AG09319 (cell line): ENCODE measurements around the gene EPB41L4A.
"Not testable (repeated sequence)": the region's sequence is repeated elsewhere in the genome, so short reads cannot be mapped to it uniquely, and the experiment has no call there.

Experiments
- DNase-seq: peaks from one replicate; pipeline ENCODE4 v3.0.0-alpha.2; 2010; ENCODE audit warnings: low read depth; ENCODE audit errors: extremely low read depth
- TF ChIP-seq, protein P1 (sequence below): IDR thresholded peaks from 2 replicates; pipeline ENCODE4 v1.5.1; 2011; ENCODE audit warnings: low read depth, mild to moderate bottlenecking, inconsistent platforms, low read length, moderate library complexity

Gene EPB41L4A

DNA sequence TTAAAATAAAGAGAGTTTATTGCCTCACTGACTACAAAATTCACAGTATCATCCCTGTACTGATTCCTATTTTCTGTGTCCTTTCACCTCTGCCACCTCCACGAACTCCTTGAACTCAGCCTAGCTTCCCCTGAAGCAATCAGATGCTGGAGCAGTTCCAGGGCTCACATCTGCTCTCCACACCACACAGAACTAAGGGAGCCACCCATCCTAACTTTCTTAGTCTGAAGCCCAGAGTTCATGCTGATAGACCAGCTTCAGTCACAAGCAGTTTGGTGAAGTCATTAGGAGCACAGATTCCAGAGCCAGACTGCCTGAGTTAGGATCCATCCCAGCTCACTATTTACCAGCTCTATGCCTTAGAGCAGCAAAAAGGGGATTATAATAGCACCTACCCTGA, 15.6 kb upstream of the EPB41L4A start:
- TF ChIP-seq, protein P1, sequence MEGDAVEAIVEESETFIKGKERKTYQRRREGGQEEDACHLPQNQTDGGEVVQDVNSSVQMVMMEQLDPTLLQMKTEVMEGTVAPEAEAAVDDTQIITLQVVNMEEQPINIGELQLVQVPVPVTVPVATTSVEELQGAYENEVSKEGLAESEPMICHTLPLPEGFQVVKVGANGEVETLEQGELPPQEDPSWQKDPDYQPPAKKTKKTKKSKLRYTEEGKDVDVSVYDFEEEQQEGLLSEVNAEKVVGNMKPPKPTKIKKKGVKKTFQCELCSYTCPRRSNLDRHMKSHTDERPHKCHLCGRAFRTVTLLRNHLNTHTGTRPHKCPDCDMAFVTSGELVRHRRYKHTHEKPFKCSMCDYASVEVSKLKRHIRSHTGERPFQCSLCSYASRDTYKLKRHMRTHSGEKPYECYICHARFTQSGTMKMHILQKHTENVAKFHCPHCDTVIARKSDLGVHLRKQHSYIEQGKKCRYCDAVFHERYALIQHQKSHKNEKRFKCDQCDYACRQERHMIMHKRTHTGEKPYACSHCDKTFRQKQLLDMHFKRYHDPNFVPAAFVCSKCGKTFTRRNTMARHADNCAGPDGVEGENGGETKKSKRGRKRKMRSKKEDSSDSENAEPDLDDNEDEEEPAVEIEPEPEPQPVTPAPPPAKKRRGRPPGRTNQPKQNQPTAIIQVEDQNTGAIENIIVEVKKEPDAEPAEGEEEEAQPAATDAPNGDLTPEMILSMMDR, result no peak

DNA sequence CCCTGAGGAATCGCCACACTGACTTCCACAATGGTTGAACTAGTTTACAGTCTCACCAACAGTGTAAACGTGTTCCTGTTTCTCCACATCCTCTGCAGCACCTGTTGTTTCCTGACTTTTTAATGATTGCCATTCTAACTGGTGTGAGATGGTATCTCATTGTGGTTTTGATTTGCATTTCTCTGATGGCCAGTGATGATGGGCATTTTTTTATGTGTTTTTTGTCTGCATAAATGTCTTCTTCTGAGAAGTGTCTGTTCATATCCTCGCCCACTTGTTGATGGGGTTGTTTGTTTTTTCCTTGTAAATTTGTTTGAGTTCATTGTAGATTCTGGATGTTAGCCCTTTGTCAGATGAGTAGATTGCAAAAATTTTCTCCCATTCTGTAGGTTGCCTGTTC, 7.1 kb upstream of the EPB41L4A start:
- not testable (repeated sequence) for DNase-seq

More for the DNA sequence above, 15.6 kb upstream of the EPB41L4A start:
- no peak for DNase-seq

DNA sequence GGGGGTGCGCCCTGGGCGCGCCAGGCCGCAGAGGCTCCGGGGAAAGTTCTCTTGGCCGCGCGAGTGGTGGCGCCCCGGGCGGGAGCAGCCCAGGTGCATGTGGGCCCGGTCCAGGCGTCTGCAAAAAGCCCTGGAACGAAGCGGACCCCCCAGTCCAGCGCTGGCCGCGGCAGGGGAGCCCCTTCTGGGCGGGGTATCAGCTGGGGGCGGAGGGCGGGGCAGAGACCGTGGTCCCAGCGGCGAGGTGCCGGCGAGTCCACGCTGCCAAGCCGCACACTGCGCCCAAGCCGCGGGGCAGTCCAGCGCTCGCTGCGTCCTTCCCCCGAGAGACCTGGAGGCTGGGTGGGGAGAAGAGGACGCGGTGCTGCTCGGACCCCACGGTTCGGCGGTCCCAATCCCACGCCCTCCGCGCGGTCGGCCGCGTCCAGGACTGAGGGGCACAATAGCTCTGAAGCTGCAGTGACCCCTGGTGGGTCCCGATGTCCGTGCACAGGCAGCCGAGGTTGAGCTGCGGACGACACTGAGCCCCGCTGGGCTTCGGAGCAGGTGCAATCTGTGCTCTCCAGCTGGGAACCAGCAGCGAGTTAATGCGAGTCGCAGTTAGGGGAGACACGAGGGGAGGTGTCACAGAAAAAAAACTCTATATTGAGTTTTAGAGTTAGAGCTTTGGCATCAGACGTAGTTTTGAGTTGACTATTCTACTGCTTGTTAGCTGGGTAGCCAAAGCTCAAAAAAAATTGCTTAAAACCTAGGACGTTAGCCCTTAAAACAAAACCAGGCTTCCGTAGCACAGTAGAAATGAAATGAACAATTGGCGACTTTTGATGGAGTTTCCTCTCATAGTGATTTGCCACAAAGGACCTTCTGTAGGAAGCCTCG, 1.1 kb upstream of the EPB41L4A start:
- TF ChIP-seq, protein P1, result peak; percentile 74
- no peak for DNase-seq

DNA sequence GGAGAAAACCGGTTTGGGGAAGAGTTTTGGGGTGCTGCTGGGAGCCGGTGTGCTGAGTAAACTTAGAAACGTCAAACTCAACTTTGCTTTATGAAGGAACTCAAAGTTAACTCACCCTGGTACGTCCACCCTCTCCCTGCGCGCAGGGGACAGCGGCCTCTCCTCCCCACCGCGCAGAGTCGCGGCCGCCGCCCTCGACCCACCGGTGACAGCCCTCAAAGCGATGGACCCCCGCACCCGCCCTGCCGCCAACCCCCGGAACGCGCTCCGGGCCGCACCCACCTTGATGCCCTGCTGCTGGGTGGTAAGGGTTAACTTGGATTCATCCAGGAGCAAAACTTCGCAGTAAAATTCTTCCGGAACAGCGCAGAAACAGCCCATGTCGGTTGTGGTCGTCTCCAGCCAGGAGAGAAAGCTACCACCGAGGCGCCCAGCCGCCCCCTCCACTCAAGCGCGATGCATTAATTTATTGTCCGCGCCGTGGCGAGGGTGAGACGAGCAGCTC, 366 bp downstream of the EPB41L4A start:
- TF ChIP-seq, protein P1, result no peak
- DNase-seq, result no peak

DNA sequence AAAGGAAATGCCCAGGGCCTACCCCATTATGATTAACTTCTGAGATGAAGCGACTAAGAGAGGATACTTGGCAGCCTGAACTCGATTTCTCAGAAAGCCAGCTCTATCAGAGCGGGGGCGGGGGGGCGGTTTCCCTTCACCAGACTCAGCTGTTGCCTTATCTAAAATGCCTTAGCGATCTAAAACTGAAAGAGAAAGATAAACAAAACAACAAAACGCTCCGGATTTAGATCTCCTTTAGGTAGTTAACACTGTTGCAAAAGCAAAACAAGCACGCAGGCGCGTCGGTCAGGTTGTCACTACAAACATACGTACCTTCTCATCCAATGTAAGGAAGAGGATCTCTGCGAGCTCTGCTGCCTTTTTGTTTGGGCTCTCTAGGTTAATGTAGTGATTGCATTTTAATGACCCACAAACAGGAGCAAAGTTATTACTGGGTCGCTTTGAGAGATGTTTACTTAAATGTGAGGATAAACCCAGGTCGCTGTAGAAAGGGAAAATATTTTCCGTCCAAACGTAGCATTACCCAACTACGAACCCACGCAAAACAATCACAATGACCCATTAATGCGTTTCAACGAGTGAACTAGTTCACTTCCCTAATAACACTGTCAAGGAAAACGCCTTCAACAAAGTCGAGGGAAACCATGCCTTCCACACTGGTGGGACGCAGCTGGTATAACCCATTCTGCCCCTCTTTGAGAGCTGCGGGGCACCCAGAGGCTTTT, 982 bp downstream of the EPB41L4A start:
- no peak for DNase-seq
- TF ChIP-seq, protein P1, result no peak

DNA sequence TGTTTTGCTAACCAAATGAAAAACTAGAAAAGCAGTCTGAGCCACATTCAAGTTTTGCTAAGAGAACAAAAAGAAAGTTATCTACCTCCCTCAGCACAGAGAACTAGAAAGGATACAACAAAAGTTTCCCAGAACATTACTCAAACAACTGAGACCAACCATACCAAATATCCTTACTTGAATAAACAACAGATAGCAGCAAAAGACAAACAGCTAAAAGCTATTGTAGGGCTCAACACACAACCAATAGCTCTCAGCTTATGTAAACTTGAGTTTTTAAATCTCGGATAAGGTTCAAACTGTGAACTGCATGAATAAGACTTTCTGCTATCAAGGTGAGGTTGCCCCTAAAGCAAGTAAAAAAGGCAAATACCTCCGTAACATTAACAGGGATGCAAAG, 3.5 kb downstream of the EPB41L4A start:
- TF ChIP-seq, protein P1, result no peak
- DNase-seq, result no peak

DNA sequence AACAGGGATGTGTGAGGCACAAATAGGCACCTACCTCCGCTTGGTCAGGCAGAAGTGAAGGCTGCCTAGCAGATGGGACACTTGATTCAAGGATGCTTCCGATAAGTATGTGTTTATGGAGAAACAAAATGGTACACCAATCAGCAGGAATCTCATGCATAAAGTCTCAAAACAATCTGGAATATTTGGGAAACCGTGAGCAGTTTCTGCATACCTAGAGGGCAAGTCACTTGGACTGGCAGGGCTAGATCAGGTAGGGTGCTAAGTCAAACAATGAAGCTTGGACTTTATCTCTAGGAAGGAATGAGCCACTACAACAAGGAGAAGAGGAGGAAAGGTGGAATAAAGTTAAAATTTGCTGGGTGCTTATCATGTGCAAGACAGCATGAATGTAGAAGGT, 5.5 kb downstream of the EPB41L4A start:
- no peak for DNase-seq
- TF ChIP-seq, protein P1, result no peak
